NOMO-1 treated with dmso at 0.1 percent for 144 hours (cell line): ENCODE measurements around the gene CHMP4B.

Experiments
- DNase-seq: peaks from one replicate; lab custom pipeline; 2025; ENCODE audit not compliant: unreplicated experiment; lab: John Stamatoyannopoulos, UW

The CHMP4B gene

GRCh38 chr20:33890557-33890956 lies 79.4 kb downstream of the CHMP4B start:
- no peak for DNase-seq

- DNase-seq, result no peak
Measured at GRCh38 chr20:33893314-33893713, 82.2 kb downstream of the CHMP4B start.

- DNase-seq, result no peak
Measured at GRCh38 chr20:33894798-33895197, 83.7 kb downstream of the CHMP4B start.

- DNase-seq, result no peak
Measured at GRCh38 chr20:33896509-33896908, 85.4 kb downstream of the CHMP4B start.

- DNase-seq, result no peak
Measured at GRCh38 chr20:33897313-33897912, 86.3 kb downstream of the CHMP4B start.

GRCh38 chr20:33899106-33899505 lies 88.0 kb downstream of the CHMP4B start:
- DNase-seq, result no peak

- no peak for DNase-seq
Measured at GRCh38 chr20:33900521-33901131, 89.5 kb downstream of the CHMP4B start.

GRCh38 chr20:33901132-33901523 lies 90.0 kb downstream of the CHMP4B start:
- DNase-seq, result no peak

GRCh38 chr20:33902011-33902410 lies 90.9 kb downstream of the CHMP4B start:
- no peak for DNase-seq
